Coronary artery (tissue), 2 donors: ENCODE results near the gene MEGF11.

Source experiments
- DNase-seq: peaks from one replicate; pipeline ENCODE4 v3.0.0-alpha.2; 2017; ENCODE audit warnings: low spot score
- H3K27ac ChIP-seq, 2 donors: fragments of 200-600 bp; sonication (generic); one replicate each; pipeline ENCODE4 v1.5.1; 2016 to 2019
- H3K4me3 ChIP-seq: fragments of 200-600 bp; sonication (generic); 2 replicates; pipeline ENCODE4 v1.5.1; 2016; ENCODE audit warnings: mild to moderate bottlenecking, moderate library complexity
- TF ChIP-seq, protein P1 (sequence below): fragments of 200-600 bp; sonication (generic); IDR thresholded peaks from one replicate; pipeline ENCODE4 v1.5.1; 2019; ENCODE audit warnings: antibody characterized with exemption

The MEGF11 gene

DNA sequence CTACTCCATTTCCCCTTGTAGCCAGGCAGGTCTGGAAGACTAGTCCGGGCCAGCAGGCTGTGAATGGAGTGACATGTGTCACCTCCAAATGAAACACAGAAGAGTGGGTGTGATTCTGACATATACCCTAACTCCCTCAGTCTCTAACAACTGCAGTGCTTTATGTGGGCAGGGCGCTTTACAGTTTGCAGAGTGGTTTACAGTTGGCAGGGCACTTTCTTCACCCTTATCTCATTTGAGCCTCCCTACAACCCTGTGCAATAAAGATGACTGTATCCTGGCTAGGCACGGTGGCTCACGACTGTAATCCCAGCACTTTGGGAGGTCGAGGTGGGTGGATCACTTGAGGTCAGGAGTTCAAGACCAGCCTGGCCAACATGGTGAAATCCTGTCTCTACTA is 208.0 kb downstream of the MEGF11 start:
- DNase-seq = no peak
- no peak overlapping the region for H3K27ac ChIP-seq

DNA sequence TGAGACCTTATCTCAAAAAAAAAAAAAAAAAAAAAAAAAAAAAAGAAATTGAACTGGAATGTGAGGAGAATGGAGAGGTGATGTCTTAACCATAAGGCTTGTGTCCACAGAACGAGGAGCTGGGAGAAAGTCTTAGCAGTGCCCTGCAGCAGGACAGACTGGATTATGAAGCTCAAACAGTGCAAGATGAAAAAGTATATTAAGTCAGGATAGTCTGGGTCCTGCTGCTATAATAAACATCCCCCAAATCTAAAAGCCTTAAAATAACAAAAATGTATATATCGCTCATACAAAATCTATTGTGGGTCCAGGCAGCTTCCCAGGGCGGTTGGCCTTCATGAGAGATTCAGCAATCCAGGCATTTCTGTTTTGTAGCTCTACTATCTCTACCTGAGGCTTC is 208.7 kb downstream of the MEGF11 start:
- TF ChIP-seq, protein P1, sequence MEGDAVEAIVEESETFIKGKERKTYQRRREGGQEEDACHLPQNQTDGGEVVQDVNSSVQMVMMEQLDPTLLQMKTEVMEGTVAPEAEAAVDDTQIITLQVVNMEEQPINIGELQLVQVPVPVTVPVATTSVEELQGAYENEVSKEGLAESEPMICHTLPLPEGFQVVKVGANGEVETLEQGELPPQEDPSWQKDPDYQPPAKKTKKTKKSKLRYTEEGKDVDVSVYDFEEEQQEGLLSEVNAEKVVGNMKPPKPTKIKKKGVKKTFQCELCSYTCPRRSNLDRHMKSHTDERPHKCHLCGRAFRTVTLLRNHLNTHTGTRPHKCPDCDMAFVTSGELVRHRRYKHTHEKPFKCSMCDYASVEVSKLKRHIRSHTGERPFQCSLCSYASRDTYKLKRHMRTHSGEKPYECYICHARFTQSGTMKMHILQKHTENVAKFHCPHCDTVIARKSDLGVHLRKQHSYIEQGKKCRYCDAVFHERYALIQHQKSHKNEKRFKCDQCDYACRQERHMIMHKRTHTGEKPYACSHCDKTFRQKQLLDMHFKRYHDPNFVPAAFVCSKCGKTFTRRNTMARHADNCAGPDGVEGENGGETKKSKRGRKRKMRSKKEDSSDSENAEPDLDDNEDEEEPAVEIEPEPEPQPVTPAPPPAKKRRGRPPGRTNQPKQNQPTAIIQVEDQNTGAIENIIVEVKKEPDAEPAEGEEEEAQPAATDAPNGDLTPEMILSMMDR = no peak
- no peak for DNase-seq
- H3K27ac ChIP-seq = no peak overlapping the region
- H3K4me3 ChIP-seq = no peak overlapping the region

More for the DNA sequence above, 208.0 kb downstream of the MEGF11 start:
- TF ChIP-seq, protein P1 = no peak
- H3K4me3 ChIP-seq = no peak overlapping the region

DNA sequence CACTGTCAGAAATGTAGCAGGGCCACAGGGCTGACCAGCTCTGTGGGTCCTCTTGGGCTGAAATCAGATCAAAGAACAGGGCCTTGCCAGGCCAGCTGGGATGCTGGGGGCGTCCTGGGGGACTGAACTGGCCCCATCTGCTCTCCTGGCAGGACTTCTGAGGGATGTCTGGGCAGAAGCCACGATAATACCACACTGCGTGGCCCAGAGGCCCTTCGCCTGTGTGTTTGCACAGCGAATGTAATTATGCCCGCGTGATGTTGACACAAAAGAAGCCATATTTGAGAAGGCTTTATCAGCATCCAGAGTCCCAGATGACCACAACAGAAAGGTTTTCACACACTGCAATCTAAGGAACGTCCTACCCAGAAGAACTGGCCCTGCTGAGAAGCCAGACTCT is 210.3 kb downstream of the MEGF11 start:
- no peak for DNase-seq
- Histone ChIP-seq H3K27ac (no peak overlapping the region), H3K4me3 (no peak overlapping the region)
- TF ChIP-seq, protein P1 = no peak

DNA sequence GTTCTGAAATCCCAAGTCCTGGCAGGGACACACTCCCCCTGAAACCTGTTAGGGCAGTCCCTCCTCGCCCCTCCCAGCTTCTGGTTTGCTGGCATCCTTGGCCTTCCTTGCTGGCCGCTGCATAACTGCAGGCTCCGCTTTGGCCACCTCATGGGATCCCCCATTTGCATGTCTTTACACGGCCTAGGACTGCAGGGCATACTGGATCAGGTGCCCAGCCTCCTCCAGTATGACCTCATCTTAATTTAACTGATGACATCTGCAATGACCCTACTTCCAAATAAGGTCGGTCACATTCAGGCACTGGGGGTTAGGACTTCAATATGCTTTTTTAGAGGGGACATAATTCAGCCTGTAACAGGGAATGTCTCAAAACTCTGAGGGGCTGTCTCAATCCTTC is 210.9 kb downstream of the MEGF11 start:
- DNase-seq = no peak
- no peak overlapping the region for H3K27ac ChIP-seq
- TF ChIP-seq, protein P1 = no peak
- H3K4me3 ChIP-seq = no peak overlapping the region

- Histone ChIP-seq H3K4me3 (no peak overlapping the region), H3K27ac (no peak overlapping the region)
- no peak for DNase-seq
- TF ChIP-seq, protein P1 = no peak
These were observed 212.3 kb downstream of the MEGF11 start for GRCh38 chr15:66041276-66041675.

DNA sequence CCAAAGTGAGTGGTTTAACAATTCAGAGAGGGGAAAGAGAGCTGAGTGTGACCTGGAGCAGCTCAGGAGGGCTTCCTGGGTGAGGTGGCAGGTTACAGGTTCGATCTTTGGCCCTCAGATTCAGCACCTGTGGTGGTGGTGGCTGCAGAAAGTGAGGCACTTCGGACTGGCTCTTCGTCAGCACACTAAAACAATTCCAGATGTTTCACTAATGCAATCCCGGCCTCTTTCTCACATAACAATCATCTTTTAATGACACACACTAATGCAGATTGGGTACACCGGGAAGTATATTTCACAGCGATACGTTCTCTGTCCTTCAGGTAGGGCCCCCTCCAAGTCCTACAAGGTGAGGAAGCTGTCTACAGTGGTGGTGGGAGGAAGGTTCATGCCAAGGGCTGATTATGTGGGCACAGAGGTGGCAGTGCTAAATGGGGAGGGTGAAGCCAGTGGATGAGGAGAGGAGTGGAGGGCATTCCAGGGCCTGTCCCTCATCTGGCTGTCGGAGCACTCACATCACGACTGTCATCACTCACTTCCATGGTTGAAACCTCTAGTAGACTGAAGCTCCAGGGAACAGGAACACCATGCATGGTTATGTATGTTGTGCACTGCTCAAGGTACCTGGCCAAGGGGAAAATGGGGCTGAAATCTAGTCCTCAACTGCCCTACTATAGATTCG is 213.2 kb downstream of the MEGF11 start:
- Histone ChIP-seq H3K27ac (no peak overlapping the region), H3K4me3 (no peak overlapping the region)
- TF ChIP-seq, protein P1 = no peak
- DNase-seq = no peak

- no peak for DNase-seq
- TF ChIP-seq, protein P1 = no peak
- Histone ChIP-seq H3K27ac (no peak overlapping the region), H3K4me3 (no peak overlapping the region)
These were observed 214.3 kb downstream of the MEGF11 start for GRCh38 chr15:66039117-66039871.
